Trophoblast cell (in vitro differentiated cells and primary cell): ENCODE data around the gene GGCX.

Experiments
- DNase-seq, 2 donors: peaks; one replicate each; pipeline ENCODE4 v3.0.0-alpha.2; 2016
- H2AFZ ChIP-seq: 2 replicates; pipeline ENCODE4 v1.6.1; 2013; ENCODE audit warnings: low read length, moderate library complexity, mild to moderate bottlenecking; ENCODE audit not compliant: insufficient read depth, poor library complexity
- H2AK5ac ChIP-seq: 2 replicates; pipeline ENCODE4 v1.6.1; 2013; ENCODE audit warnings: mild to moderate bottlenecking, low read length
- H2BK120ac ChIP-seq: 2 replicates; pipeline ENCODE4 v1.6.1; 2013; ENCODE audit warnings: low read length, mild to moderate bottlenecking, moderate library complexity; ENCODE audit not compliant: insufficient read depth, poor library complexity
- H2BK12ac ChIP-seq: 2 replicates; pipeline ENCODE4 v1.6.1; 2013; ENCODE audit warnings: mild to moderate bottlenecking, low read length, moderate library complexity
- H2BK5ac ChIP-seq: 2 replicates; pipeline ENCODE4 v1.6.1; 2013; ENCODE audit warnings: low read length, low read depth, moderate library complexity, mild to moderate bottlenecking; ENCODE audit not compliant: poor library complexity
- H3K14ac ChIP-seq: 2 replicates; pipeline ENCODE4 v1.6.1; 2013; ENCODE audit warnings: mild to moderate bottlenecking, low read length
- H3K18ac ChIP-seq: 2 replicates; pipeline ENCODE4 v1.6.1; 2013; ENCODE audit warnings: mild to moderate bottlenecking, low read length
- H3K23ac ChIP-seq: 2 replicates; pipeline ENCODE4 v1.6.1; 2013; ENCODE audit warnings: low read length
- H3K27ac ChIP-seq: 2 replicates; pipeline ENCODE4 v1.5.1; 2013; ENCODE audit warnings: low read depth, mild to moderate bottlenecking, inconsistent platforms, low read length, moderate library complexity
- H3K27me3 ChIP-seq: 2 replicates; pipeline ENCODE4 v1.6.1; 2013; ENCODE audit warnings: inconsistent platforms, mild to moderate bottlenecking, low read length, moderate library complexity; ENCODE audit not compliant: insufficient read depth
- H3K36me3 ChIP-seq, 2 experiments: 1 replicate in 1 of 2; 2 replicates in 1 of 2; pipeline ENCODE4 v1.6.1; 2013; ENCODE audit warnings: low read length in 2 of 2, mild to moderate bottlenecking in 2 of 2, moderate library complexity in 1 of 2; ENCODE audit not compliant: insufficient read depth in 2 of 2, control insufficient read depth in 1 of 2
- H3K4ac ChIP-seq: 2 replicates; pipeline ENCODE4 v1.6.1; 2013; ENCODE audit warnings: low read depth, mild to moderate bottlenecking, low read length, moderate library complexity
- H3K4me1 ChIP-seq, 2 experiments: 1 replicate in 1 of 2; 2 replicates in 1 of 2; pipeline ENCODE4 v1.6.1; 2013; ENCODE audit warnings: low read length in 2 of 2, mild to moderate bottlenecking in 2 of 2, moderate library complexity in 1 of 2; ENCODE audit not compliant: insufficient read depth in 2 of 2, control insufficient read depth in 1 of 2
- H3K4me2 ChIP-seq: 2 replicates; pipeline ENCODE4 v1.6.1; 2013; ENCODE audit warnings: inconsistent platforms, mild to moderate bottlenecking, low read length, moderate library complexity
- H3K4me3 ChIP-seq: 2 replicates; pipeline ENCODE4 v1.5.1; 2013; ENCODE audit warnings: mild to moderate bottlenecking, low read depth, low read length, inconsistent platforms
- H3K79me1 ChIP-seq: one replicate; pipeline ENCODE4 v1.6.1; 2013; ENCODE audit warnings: low read length
- H3K79me2 ChIP-seq: 2 replicates; pipeline ENCODE4 v1.6.1; 2013; ENCODE audit warnings: low read length, mild to moderate bottlenecking; ENCODE audit not compliant: control insufficient read depth, insufficient read depth, poor library complexity
- H3K9ac ChIP-seq: 2 replicates; pipeline ENCODE4 v1.6.1; 2013; ENCODE audit warnings: mild to moderate bottlenecking, low read length
- H3K9me3 ChIP-seq: 2 replicates; pipeline ENCODE4 v1.6.1; 2013; ENCODE audit warnings: low read depth, mild to moderate bottlenecking, control low read depth, inconsistent platforms, low read length; ENCODE audit not compliant: insufficient read depth
- H4K12ac ChIP-seq: 2 replicates; pipeline ENCODE4 v1.6.1; 2013; ENCODE audit warnings: low read depth, mild to moderate bottlenecking, low read length, moderate library complexity
- H4K8ac ChIP-seq: 2 replicates; pipeline ENCODE4 v1.6.1; 2013; ENCODE audit warnings: low read depth, mild to moderate bottlenecking, low read length, moderate library complexity
- H4K91ac ChIP-seq: one replicate; pipeline ENCODE4 v1.6.1; 2013; ENCODE audit warnings: low read depth, mild to moderate bottlenecking, low read length, moderate library complexity
- WGBS: extraction: QIAGEN DNeasy Blood & Tissue Kit; methylation state at CpG from one replicate; pipeline ENCODE4 v1.1.7; 2013; ENCODE audit warnings: missing lambda C conversion rate; ENCODE audit not compliant: insufficient read length, insufficient coverage; ENCODE audit errors: extremely low coverage; 5-methylcytosine and 5-hydroxymethylcytosine counted together

The GGCX gene

DNA sequence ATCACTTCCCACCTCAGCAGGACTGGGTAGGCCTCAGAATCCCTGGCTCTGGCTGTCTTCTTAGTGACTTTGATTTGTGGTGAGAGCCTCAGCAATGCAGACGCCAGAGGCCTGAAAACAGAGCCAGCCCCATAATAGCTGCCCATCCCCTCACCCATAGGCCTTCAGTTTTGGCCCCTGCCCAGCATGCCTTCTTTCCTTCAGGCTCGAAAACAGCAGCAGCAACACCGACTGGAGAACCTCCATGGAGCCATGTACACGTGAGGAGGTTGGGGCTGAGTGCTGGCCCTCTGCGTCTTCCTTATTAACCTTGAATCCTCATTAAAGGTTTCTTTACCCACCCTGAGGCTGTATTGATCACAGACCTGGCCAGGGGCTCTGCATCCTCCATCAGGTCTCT is 35.9 kb upstream of the GGCX start:
- Histone ChIP-seq H3K4ac (peak overlapping the region; percentile 15), H3K23ac (no peak overlapping the region), H3K4me3 (no peak overlapping the region), H2AFZ (no peak overlapping the region), H3K9me3 (peaks cover 2% of the 10 kb centered on the region), H4K91ac (no peak overlapping the region), H3K27me3 (no peaks in the 10 kb centered on the region), H3K79me2 (peaks cover 8% of the 10 kb centered on the region), H3K79me1 (peaks cover 11% of the 10 kb centered on the region), H3K14ac (no peak overlapping the region), H2BK120ac (no peak overlapping the region), H4K8ac (no peak overlapping the region), H3K4me2 (no peak overlapping the region), H3K18ac (no peak overlapping the region), H2BK5ac (no peak overlapping the region), H3K36me3 (peaks cover 28 to 32% of the 10 kb centered on the region in 2 experiments), H3K9ac (no peak overlapping the region), H2AK5ac (no peak overlapping the region), H3K4me1 (peaks cover 7 to 19% of the 10 kb centered on the region in 2 experiments), H3K27ac (no peak overlapping the region), H4K12ac (no peak overlapping the region), H2BK12ac (no peak overlapping the region)
- DNase-seq, result no peak
- WGBS, result no CpG with 5 or more reads among the region's 5 CpGs

DNA sequence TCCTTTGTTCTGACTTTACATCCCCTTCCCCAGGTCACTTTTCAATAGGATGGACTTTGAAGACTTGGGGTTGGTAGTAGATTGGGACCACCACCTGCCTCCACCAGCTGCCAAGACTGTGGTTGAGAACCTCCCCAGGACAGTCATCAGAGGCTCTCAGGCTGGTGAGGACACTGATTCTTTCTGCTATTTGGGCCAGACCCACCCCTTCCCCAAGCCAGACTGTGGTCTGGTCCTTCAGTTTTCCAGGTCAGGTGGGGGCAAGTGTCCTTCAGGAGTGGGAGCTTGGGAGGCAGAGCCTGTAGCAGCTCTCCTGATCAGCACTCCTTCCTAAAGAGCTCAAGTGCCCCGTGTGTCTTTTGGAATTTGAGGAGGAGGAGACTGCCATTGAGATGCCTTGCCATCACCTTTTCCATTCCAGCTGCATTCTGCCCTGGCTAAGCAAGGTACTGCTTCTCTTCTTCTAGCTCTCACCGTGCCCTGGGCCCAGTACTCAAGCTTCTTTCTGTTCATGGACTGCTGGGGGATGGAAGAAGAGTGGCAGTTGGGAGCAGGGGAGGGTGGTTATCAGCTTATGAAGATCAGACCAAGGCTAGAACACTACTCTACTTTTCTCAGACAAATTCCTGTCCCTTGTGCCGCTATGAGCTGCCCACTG is 35.3 kb upstream of the GGCX start:
- no peak overlapping the region for H4K91ac ChIP-seq
- H3K79me1 ChIP-seq, result peaks cover 7% of the 10 kb centered on the region
- no CpG with 5 or more reads among the region's 3 CpGs for WGBS
- H4K12ac ChIP-seq, result no peak overlapping the region
- H3K36me3 ChIP-seq, result peaks cover 28 to 32% of the 10 kb centered on the region in 2 experiments
- H4K8ac ChIP-seq, result no peak overlapping the region
- no peak overlapping the region for H3K4me3 ChIP-seq
- H3K4ac ChIP-seq, result peak overlapping the region; percentile 22
- no peak overlapping the region for H3K9ac ChIP-seq
- H3K27ac ChIP-seq, result no peak overlapping the region
- H2AK5ac ChIP-seq, result no peak overlapping the region
- H2BK12ac ChIP-seq, result no peak overlapping the region
- no peak overlapping the region for H2AFZ ChIP-seq
- H2BK5ac ChIP-seq, result no peak overlapping the region
- no peaks in the 10 kb centered on the region for H3K27me3 ChIP-seq
- H3K4me2 ChIP-seq, result peak overlapping the region; percentile 81
- no peak overlapping the region for H3K18ac ChIP-seq
- peaks cover 5% of the 10 kb centered on the region for H3K79me2 ChIP-seq
- no peak overlapping the region for H3K14ac ChIP-seq
- no peak for DNase-seq
- no peak overlapping the region for H2BK120ac ChIP-seq
- H3K9me3 ChIP-seq, result peaks cover 2% of the 10 kb centered on the region
- peaks cover 5 to 14% of the 10 kb centered on the region in 2 experiments for H3K4me1 ChIP-seq
- no peak overlapping the region for H3K23ac ChIP-seq

GRCh38 chr2:85596026-85596333 is 34.7 kb upstream of the GGCX start:
- Histone ChIP-seq H4K91ac (peak overlapping the region; percentile 82), H3K4me3 (peak overlapping the region; percentile 97), H2AFZ (peak overlapping the region; percentile 46), H3K4ac (peak overlapping the region; percentile 24), H4K8ac (peak overlapping the region; percentile 79), H2AK5ac (no peak overlapping the region), H4K12ac (peak overlapping the region; percentile 39), H3K27me3 (no peaks in the 10 kb centered on the region), H3K9me3 (peaks cover 2% of the 10 kb centered on the region), H3K79me2 (peaks cover 5% of the 10 kb centered on the region), H2BK5ac (peak overlapping the region; percentile 18), H3K23ac (no peak overlapping the region), H3K27ac (peak overlapping the region; percentile 9), H3K18ac (peak overlapping the region; percentile 25), H3K4me2 (peak overlapping the region; percentile 81), H2BK120ac (peak overlapping the region; percentile 59), H3K9ac (peak overlapping the region; percentile 95), H3K14ac (peak overlapping the region; percentile 66), H3K36me3 (peaks cover 28 to 32% of the 10 kb centered on the region in 2 experiments), H2BK12ac (no peak overlapping the region), H3K79me1 (peaks cover 7% of the 10 kb centered on the region), H3K4me1 (peaks cover 2 to 10% of the 10 kb centered on the region in 2 experiments)
- no CpG with 5 or more reads among the region's 10 CpGs for WGBS
- DNase-seq, result peak; percentile 42 to 67

- peak; percentile 98 to 99 for DNase-seq
- no peak within 1 kb of the TSS for H2BK12ac ChIP-seq
- peak within 1 kb of the TSS; percentile 82 for H4K91ac ChIP-seq
- no peaks in the 10 kb centered on the region for H3K27me3 ChIP-seq
- peaks cover 2 to 11% of the 10 kb centered on the region in 2 experiments for H3K4me1 ChIP-seq
- H4K12ac ChIP-seq, result peak within 1 kb of the TSS; percentile 39
- H3K9ac ChIP-seq, result peak within 1 kb of the TSS; percentile 95
- H3K79me2 ChIP-seq, result peaks cover 5% of the 10 kb centered on the region
- peaks cover 7% of the 10 kb centered on the region for H3K79me1 ChIP-seq
- H3K14ac ChIP-seq, result peak within 1 kb of the TSS; percentile 66
- H3K9me3 ChIP-seq, result peaks cover 2% of the 10 kb centered on the region
- H3K36me3 ChIP-seq, result peaks cover 28 to 32% of the 10 kb centered on the region in 2 experiments
- peak within 1 kb of the TSS; percentile 45 for H2BK5ac ChIP-seq
- WGBS, result no CpG with 5 or more reads among the region's 47 CpGs
- H2AK5ac ChIP-seq, result no peak within 1 kb of the TSS
- H3K4me2 ChIP-seq, result peak within 1 kb of the TSS; percentile 81
- peak within 1 kb of the TSS; percentile 65 for H3K27ac ChIP-seq
- no peak within 1 kb of the TSS for H3K23ac ChIP-seq
- H4K8ac ChIP-seq, result peak within 1 kb of the TSS; percentile 86
- H2BK120ac ChIP-seq, result peak within 1 kb of the TSS; percentile 59
- H3K18ac ChIP-seq, result peak within 1 kb of the TSS; percentile 57
- H3K4me3 ChIP-seq, result peak within 1 kb of the TSS; percentile 97
- peak within 1 kb of the TSS; percentile 90 for H2AFZ ChIP-seq
- peak within 1 kb of the TSS; percentile 24 for H3K4ac ChIP-seq
These were observed 34.2 kb upstream of the GGCX start, which contains the start of gene RNF181 for GRCh38 chr2:85595301-85596025. Gene RNF181, plus strand, starts transcription at chr2:85595745. Its CDS starts 19 bp downstream, at chr2:85595764.
